Breast epithelium (tissue), 4 donors: ENCODE measurements around the gene PTPN14. TPM values are rescaled to one million over a fixed set of nuclear protein-coding genes. Genes with fewer than 3 reads are reported as not detected.

Source experiments
- DNase-seq, 2 donors: peaks; one replicate each; pipeline ENCODE4 v3.0.0-alpha.2; 2019; ENCODE audit warnings: low spot score in 2 of 2
- H3K27ac ChIP-seq, 2 donors: fragments of 200-600 bp; sonication (generic) in 1 of 2; one replicate each; pipeline ENCODE4 v1.5.1; 2016 to 2019; ENCODE audit warnings: mild to moderate bottlenecking in 1 of 2
- H3K27me3 ChIP-seq, 2 donors: fragments of 200-600 bp; sonication (generic) in 1 of 2; one replicate each; pipeline versions ENCODE4 v1.5.1 to v1.6.0; 2017 to 2019; ENCODE audit warnings: control low read depth in 1 of 2, mild to moderate bottlenecking in 1 of 2
- H3K36me3 ChIP-seq: fragments of 200-600 bp; one replicate; pipeline ENCODE4 v1.5.1; 2019
- H3K4me1 ChIP-seq, 2 donors: fragments of 200-600 bp; sonication (generic); one replicate each; pipeline ENCODE4 v1.5.1; 2016 to 2019; ENCODE audit warnings: control low read depth in 1 of 2
- H3K4me3 ChIP-seq, 3 donors: fragments of 200-600 bp; sonication (generic); 1 replicate in 2 of 3; 2 replicates in 1 of 3; pipeline ENCODE4 v1.5.1; 2016 to 2019; ENCODE audit warnings: mild to moderate bottlenecking in 3 of 3, moderate library complexity in 2 of 3
- H3K9me3 ChIP-seq, 2 donors: fragments of 200-600 bp; sonication (generic) in 1 of 2; one replicate each; pipeline ENCODE4 v1.5.1; 2016 to 2019; ENCODE audit warnings: control low read depth in 1 of 2
- CTCF ChIP-seq, 3 donors: fragments of 450-650 bp; IDR thresholded peaks; one replicate each; pipeline ENCODE4 v1.5.1; 2016 to 2017; ENCODE audit warnings: antibody characterized with exemption in 3 of 3, mild to moderate bottlenecking in 3 of 3, moderate library complexity in 3 of 3
- POLR2A ChIP-seq: fragments of 450-650 bp; IDR thresholded peaks from one replicate; pipeline ENCODE4 v1.6.1; 2016; ENCODE audit warnings: antibody characterized with exemption, mild to moderate bottlenecking, moderate library complexity
- POLR2AphosphoS5 ChIP-seq, 3 donors: sonication (generic); formaldehyde crosslinking; IDR thresholded peaks; one replicate each; pipeline ENCODE4 v1.6.1; 2017; ENCODE audit warnings: antibody characterized with exemption in 3 of 3
- intact Hi-C: fragments of 100-400 bp; cut with DNase I; formaldehyde crosslinking; loops from one replicate; pipeline ENCODE4 v1.15.1; 2023; ENCODE audit warnings: low total_unique reads
- total RNA-seq, 3 donors: library from RNA; depleted of rRNA; stranded (reverse); fragments of >200 nt; gene quantifications; one replicate each; pipeline ENCODE4 v1.1.0, GENCODE V29; 2016

Gene PTPN14
- total RNA-seq, 3 donors from 2014 or later: 30.4 to 57.4 (median 49.5) TPM

GRCh38 chr1:214515544-214516433 lies 35.6 kb downstream of the PTPN14 start:
- no peaks in the 10 kb centered on the region for H3K27me3 ChIP-seq
- H3K4me3 ChIP-seq: no peak overlapping the region
- H3K9me3 ChIP-seq: no peaks in the 10 kb centered on the region
- H3K36me3 ChIP-seq: no peaks in the 10 kb centered on the region
- H3K4me1 ChIP-seq: no peaks in the 10 kb centered on the region
- intact Hi-C loops: no loop called here
- peak overlapping the region; percentile 2 to 23 for H3K27ac ChIP-seq
- DNase-seq: no peak
- TF ChIP-seq POLR2A (no peak), POLR2AphosphoS5 (IDR thresholded peaks at IDR 0.05) (no peak)

DNA sequence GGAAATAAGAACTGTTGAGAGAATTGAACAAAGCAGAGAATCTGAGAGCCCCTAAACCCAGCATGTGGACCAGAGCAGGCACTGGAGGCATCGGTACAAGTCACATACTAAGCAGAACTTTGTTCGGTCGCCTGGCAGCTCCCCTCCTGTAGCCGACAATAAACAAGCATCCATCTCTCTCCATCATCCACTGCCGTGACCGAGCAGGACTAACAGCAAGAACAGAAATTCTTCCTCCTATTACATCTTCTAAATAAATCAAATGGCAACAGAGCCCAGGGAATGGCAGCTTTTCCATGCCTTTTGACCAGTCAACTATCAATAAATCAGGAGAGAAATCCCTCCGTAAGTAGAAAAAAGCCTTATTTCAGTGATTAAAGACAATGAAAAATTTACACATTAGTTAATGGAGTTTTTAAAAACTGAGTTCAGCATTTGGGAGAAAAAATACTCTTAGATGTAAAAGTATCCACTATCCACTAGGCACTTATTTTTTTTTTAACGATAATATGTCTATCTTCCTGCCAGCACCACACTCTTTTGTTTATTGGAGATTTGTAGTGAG lies 36.5 kb downstream of the PTPN14 start:
- TF ChIP-seq POLR2A (no peak), POLR2AphosphoS5 (IDR thresholded peaks at IDR 0.05) (no peak), CTCF (IDR thresholded peaks at IDR 0.05) (no peak)
- Histone ChIP-seq H3K4me3 (no peak overlapping the region), H3K27me3 (no peaks in the 10 kb centered on the region), H3K4me1 (no peaks in the 10 kb centered on the region), H3K9me3 (no peaks in the 10 kb centered on the region), H3K27ac (no peak overlapping the region), H3K36me3 (no peaks in the 10 kb centered on the region)
- no peak for DNase-seq
- intact Hi-C loops: no loop called here

DNA sequence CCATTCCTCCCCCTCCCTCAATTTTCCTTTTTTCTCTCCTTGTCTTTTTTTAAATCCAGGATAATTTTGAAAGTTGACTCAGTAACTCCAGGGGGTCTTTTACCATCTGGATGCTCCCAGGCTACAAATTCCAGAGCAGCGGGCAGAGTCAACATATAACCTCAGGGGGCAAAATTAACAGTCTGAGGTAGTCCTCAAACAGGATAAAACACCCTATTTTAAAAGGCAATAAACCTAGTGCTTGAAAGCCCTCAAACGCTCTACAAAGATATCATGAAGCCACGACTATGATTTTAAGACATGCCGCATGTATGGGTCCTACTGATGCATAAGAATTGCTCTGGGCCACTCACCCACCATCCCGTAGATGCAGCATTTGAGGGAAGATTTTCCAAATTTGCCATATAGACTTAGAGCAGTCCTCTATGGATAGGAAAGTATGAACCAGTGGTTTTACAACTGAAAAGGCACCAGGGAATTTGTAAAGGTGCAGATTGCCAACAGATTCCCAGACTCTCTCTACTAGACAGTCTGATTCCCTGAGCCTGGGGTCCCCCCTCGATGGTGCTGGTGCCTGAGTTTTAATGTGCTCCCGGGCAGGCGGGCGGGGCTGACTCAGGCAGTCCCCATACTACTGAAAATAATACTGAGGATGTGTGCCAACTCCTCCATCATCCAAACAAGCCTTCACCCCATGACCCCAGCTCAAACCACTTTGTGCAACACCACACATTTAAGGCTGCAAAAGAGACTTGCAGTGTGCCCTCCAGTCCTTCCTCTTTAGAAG lies 37.2 kb downstream of the PTPN14 start:
- Histone ChIP-seq H3K36me3 (no peaks in the 10 kb centered on the region), H3K27ac (no peak overlapping the region), H3K27me3 (no peaks in the 10 kb centered on the region), H3K4me3 (no peak overlapping the region), H3K4me1 (no peaks in the 10 kb centered on the region), H3K9me3 (no peaks in the 10 kb centered on the region)
- TF ChIP-seq CTCF (IDR thresholded peaks at IDR 0.05) (no peak), POLR2AphosphoS5 (IDR thresholded peaks at IDR 0.05) (no peak), POLR2A (no peak)
- intact Hi-C loops: no loop called here
- no peak for DNase-seq

DNA sequence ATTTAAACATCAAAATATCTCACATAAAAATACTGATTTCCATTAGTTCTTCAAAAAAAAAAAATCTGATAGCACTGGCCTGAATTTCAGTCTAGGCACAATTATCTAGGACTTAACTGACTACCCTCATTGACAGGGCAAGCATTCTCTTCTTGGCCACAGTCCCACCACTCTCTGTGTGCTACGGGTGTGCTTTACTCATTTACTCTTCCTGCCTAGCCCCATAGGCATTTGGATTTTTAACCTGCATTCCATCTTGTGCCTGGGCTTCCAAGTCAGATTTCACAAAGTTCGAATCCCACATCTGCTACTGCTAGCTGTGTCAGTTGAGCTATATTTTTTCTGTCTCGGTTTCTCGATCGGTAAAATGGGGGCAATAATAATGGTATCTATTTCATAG lies 38.0 kb downstream of the PTPN14 start:
- Histone ChIP-seq H3K27ac (no peak overlapping the region), H3K9me3 (no peaks in the 10 kb centered on the region), H3K27me3 (no peaks in the 10 kb centered on the region), H3K4me3 (no peak overlapping the region), H3K4me1 (no peaks in the 10 kb centered on the region), H3K36me3 (no peaks in the 10 kb centered on the region)
- no peak for TF ChIP-seq POLR2A
- TF ChIP-seq CTCF (IDR thresholded peaks at IDR 0.05): no peak
- no peak for TF ChIP-seq POLR2AphosphoS5 (IDR thresholded peaks at IDR 0.05)
- intact Hi-C loops: no loop called here
- no peak for DNase-seq

- intact Hi-C loops: no loop called here
- Histone ChIP-seq H3K4me3 (no peak overlapping the region), H3K4me1 (no peaks in the 10 kb centered on the region), H3K9me3 (no peaks in the 10 kb centered on the region), H3K27ac (no peak overlapping the region), H3K36me3 (no peaks in the 10 kb centered on the region), H3K27me3 (no peaks in the 10 kb centered on the region)
- DNase-seq: no peak
- TF ChIP-seq POLR2AphosphoS5 (IDR thresholded peaks at IDR 0.05): no peak
- TF ChIP-seq POLR2A: no peak
- TF ChIP-seq CTCF (IDR thresholded peaks at IDR 0.05): no peak
Measured at GRCh38 chr1:214511639-214511998, 39.8 kb downstream of the PTPN14 start.
